ENCODE data around the gene DENND1C.

DENND1C gene

GRCh38 chr19:6491802-6492592 lies 10.4 kb upstream of the DENND1C start:
- no peaks in the 10 kb centered on the region for H3K36me3 ChIP-seq (ENCODE audit: control insufficient read depth, insufficient read depth, low read length)
- 59 to 82% methylated on average over 3 to 4 of the region's 4 CpGs for WGBS, 2 experiments (ENCODE audit: insufficient coverage in 2 of 2)
- no peak overlapping the region for H3K27ac ChIP-seq (ENCODE audit: low read depth, low read length, severe bottlenecking)
- no peaks in the 10 kb centered on the region for H3K4me1 ChIP-seq (ENCODE audit: control insufficient read depth, insufficient read depth, low read length, poor library complexity, severe bottlenecking)
- no peaks in the 10 kb centered on the region for H3K9me3 ChIP-seq (ENCODE audit: control insufficient read depth, low read length)
- H3K4me3 ChIP-seq (ENCODE audit: extremely low read depth, insufficient read depth, low read length, poor library complexity, severe bottlenecking), result no peak overlapping the region

GRCh38 chr19:6490134-6490533 lies 8.5 kb upstream of the DENND1C start:
- no peak overlapping the region for H3K4me3 ChIP-seq (ENCODE audit: extremely low read depth, insufficient read depth, low read length, poor library complexity, severe bottlenecking)
- no peak overlapping the region for H3K27ac ChIP-seq (ENCODE audit: low read depth, low read length, severe bottlenecking)
- no peaks in the 10 kb centered on the region for H3K4me1 ChIP-seq (ENCODE audit: control insufficient read depth, insufficient read depth, low read length, poor library complexity, severe bottlenecking)
- H3K9me3 ChIP-seq (ENCODE audit: control insufficient read depth, low read length), result no peaks in the 10 kb centered on the region
- 83 to 89% methylated on average over 2 of the region's 2 CpGs for WGBS, 2 experiments (ENCODE audit: insufficient coverage in 2 of 2)
- no peaks in the 10 kb centered on the region for H3K36me3 ChIP-seq (ENCODE audit: control insufficient read depth, insufficient read depth, low read length)

DNA sequence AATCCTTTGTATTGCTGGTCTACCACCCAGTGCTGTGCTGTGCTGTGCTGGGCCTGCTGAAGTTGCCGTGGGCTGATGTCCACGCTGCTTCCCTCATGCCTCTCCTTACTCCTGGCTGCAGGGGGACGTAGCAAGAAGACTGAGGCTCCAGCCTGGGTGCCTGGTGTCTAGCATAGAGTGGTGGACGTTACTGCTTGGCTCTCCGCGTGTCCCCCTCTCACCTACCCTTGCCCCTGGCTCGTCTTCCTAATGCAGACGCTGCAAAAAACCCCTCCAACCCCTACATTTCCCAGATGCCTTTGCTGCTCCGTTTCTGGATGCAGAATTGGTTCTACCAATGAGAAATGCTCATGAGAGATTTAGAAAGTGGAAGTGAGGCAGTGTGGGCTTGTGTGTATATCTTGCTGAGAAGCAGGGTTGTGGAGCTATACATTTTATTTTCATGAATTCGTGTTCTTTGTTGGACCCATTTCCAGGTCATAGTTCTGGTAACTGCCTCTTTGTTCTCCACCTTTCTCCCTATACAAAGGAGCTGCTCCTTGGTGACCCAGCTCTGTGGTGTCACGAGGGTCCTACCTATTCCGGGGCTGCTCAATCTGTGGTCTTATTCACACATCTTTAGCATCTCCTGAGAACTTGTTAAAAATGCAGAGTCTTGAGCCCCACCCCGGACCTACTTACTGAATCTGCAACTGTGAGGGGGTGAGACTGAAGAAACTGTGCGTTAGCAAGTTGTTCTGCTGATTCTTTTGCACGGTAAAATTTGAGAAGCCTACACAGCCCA lies 7.9 kb upstream of the DENND1C start:
- H3K9me3 ChIP-seq (ENCODE audit: control insufficient read depth, low read length), result no peaks in the 10 kb centered on the region
- H3K4me3 ChIP-seq (ENCODE audit: extremely low read depth, insufficient read depth, low read length, poor library complexity, severe bottlenecking), result no peak overlapping the region
- 64 to 78% methylated on average over 5 of the region's 15 CpGs for WGBS, 2 experiments (ENCODE audit: insufficient coverage in 2 of 2)
- H3K27ac ChIP-seq (ENCODE audit: low read depth, low read length, severe bottlenecking), result no peak overlapping the region
- H3K36me3 ChIP-seq (ENCODE audit: control insufficient read depth, insufficient read depth, low read length), result no peaks in the 10 kb centered on the region
- H3K4me1 ChIP-seq (ENCODE audit: control insufficient read depth, insufficient read depth, low read length, poor library complexity, severe bottlenecking), result no peaks in the 10 kb centered on the region

- 87 to 95% methylated on average over 5 to 6 of the region's 7 CpGs for WGBS, 2 experiments (ENCODE audit: insufficient coverage in 2 of 2)
These were observed 3.2 kb upstream of the DENND1C start for GRCh38 chr19:6484831-6485230.

DNA sequence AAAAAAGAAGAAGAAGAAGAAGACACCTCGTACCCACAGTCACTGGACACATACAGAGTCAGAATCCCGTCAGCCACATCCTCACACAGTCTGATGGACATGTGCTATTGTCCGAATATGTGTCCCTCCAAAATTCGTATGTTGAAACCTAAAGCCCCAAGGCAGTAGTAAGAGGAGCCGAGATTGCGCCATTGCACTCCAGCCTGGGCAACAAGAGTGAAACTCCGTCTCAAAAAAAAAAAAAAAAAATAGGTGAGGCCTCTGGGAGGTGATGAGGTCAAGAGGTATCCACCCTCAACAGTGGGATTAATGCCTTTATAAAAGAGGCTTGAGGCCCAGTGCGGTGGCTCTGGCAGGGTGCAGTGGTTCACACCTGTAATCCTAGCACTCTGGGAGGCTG lies 2.6 kb upstream of the DENND1C start:
- H3K9me3 ChIP-seq (ENCODE audit: control insufficient read depth, low read length), result no peaks in the 10 kb centered on the region
- 89 to 93% methylated on average over 6 to 7 of the region's 8 CpGs for WGBS, 2 experiments (ENCODE audit: insufficient coverage in 2 of 2)
- H3K4me3 ChIP-seq (ENCODE audit: extremely low read depth, insufficient read depth, low read length, poor library complexity, severe bottlenecking), result no peak overlapping the region
- no peak overlapping the region for H3K27ac ChIP-seq (ENCODE audit: low read depth, low read length, severe bottlenecking)
- no peaks in the 10 kb centered on the region for H3K4me1 ChIP-seq (ENCODE audit: control insufficient read depth, insufficient read depth, low read length, poor library complexity, severe bottlenecking)
- no peaks in the 10 kb centered on the region for H3K36me3 ChIP-seq (ENCODE audit: control insufficient read depth, insufficient read depth, low read length)

More at GRCh38 chr19:6484831-6485230, 3.2 kb upstream of the DENND1C start:
- Histone ChIP-seq H3K27ac (ENCODE audit: low read depth, low read length, severe bottlenecking) (no peak overlapping the region), H3K4me1 (ENCODE audit: control insufficient read depth, insufficient read depth, low read length, poor library complexity, severe bottlenecking) (no peaks in the 10 kb centered on the region), H3K4me3 (ENCODE audit: extremely low read depth, insufficient read depth, low read length, poor library complexity, severe bottlenecking) (no peak overlapping the region), H3K9me3 (ENCODE audit: control insufficient read depth, low read length) (no peaks in the 10 kb centered on the region), H3K36me3 (ENCODE audit: control insufficient read depth, insufficient read depth, low read length) (no peaks in the 10 kb centered on the region)

GRCh38 chr19:6483235-6483634 lies 1.6 kb upstream of the DENND1C start:
- 83 to 100% methylated on average over 3 of the region's 3 CpGs for WGBS, 2 experiments (ENCODE audit: insufficient coverage in 2 of 2)
- no peaks in the 10 kb centered on the region for H3K4me1 ChIP-seq (ENCODE audit: control insufficient read depth, insufficient read depth, low read length, poor library complexity, severe bottlenecking)
- H3K4me3 ChIP-seq (ENCODE audit: extremely low read depth, insufficient read depth, low read length, poor library complexity, severe bottlenecking), result no peak overlapping the region
- H3K9me3 ChIP-seq (ENCODE audit: control insufficient read depth, low read length), result no peaks in the 10 kb centered on the region
- H3K27ac ChIP-seq (ENCODE audit: low read depth, low read length, severe bottlenecking), result no peak overlapping the region
- no peaks in the 10 kb centered on the region for H3K36me3 ChIP-seq (ENCODE audit: control insufficient read depth, insufficient read depth, low read length)

GRCh38 chr19:6482343-6482686 lies 728 bp upstream of the DENND1C start:
- no peak overlapping the region for H3K4me3 ChIP-seq (ENCODE audit: extremely low read depth, insufficient read depth, low read length, poor library complexity, severe bottlenecking)
- no peaks in the 10 kb centered on the region for H3K4me1 ChIP-seq (ENCODE audit: control insufficient read depth, insufficient read depth, low read length, poor library complexity, severe bottlenecking)
- WGBS, 2 experiments (ENCODE audit: insufficient coverage in 2 of 2), result 93 to 96% methylated on average over 8 of the region's 8 CpGs
- no peak overlapping the region for H3K27ac ChIP-seq (ENCODE audit: low read depth, low read length, severe bottlenecking)
- no peaks in the 10 kb centered on the region for H3K9me3 ChIP-seq (ENCODE audit: control insufficient read depth, low read length)
- no peaks in the 10 kb centered on the region for H3K36me3 ChIP-seq (ENCODE audit: control insufficient read depth, insufficient read depth, low read length)

- 92 to 95% methylated on average over 7 to 8 of the region's 10 CpGs for WGBS, 2 experiments (ENCODE audit: insufficient coverage in 2 of 2)
- H3K9me3 ChIP-seq (ENCODE audit: control insufficient read depth, low read length), result no peaks in the 10 kb centered on the region
- H3K36me3 ChIP-seq (ENCODE audit: control insufficient read depth, insufficient read depth, low read length), result no peaks in the 10 kb centered on the region
- no peak overlapping the region for H3K27ac ChIP-seq (ENCODE audit: low read depth, low read length, severe bottlenecking)
- no peaks in the 10 kb centered on the region for H3K4me1 ChIP-seq (ENCODE audit: control insufficient read depth, insufficient read depth, low read length, poor library complexity, severe bottlenecking)
- no peak overlapping the region for H3K4me3 ChIP-seq (ENCODE audit: extremely low read depth, insufficient read depth, low read length, poor library complexity, severe bottlenecking)
These were observed 655 bp downstream of the DENND1C start for GRCh38 chr19:6480848-6481415.

DNA sequence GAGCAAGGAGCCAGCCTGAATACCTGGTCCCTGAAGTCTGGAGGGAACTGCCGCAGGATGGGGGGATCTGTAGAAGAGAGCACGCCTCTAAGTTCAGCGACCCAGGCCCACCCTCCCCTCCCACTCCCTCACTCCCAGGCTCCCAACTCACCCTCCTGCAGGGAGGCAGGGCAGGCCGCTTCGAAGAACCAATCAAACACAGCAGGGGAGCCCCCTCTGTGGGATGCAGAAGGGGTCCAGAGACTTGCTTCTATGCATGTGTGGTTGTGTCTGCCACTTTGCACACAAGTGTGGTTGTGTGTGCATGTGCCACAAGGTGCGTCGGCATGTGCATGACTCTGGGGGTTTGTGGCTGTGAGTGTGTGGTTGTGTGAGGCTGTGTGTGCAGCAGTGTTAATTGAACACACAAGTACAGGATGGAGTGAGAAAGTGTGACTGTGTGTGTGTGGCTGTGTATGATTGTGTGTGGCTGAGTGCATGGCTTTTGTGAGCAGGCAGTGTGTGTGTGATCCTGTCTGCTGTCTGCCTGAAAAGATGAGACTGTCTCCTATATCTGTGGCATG lies 1.7 kb downstream of the DENND1C start:
- H3K9me3 ChIP-seq (ENCODE audit: control insufficient read depth, low read length), result no peaks in the 10 kb centered on the region
- H3K27ac ChIP-seq (ENCODE audit: low read depth, low read length, severe bottlenecking), result no peak overlapping the region
- H3K4me3 ChIP-seq (ENCODE audit: extremely low read depth, insufficient read depth, low read length, poor library complexity, severe bottlenecking), result no peak overlapping the region
- H3K4me1 ChIP-seq (ENCODE audit: control insufficient read depth, insufficient read depth, low read length, poor library complexity, severe bottlenecking), result no peaks in the 10 kb centered on the region
- WGBS, 2 experiments (ENCODE audit: insufficient coverage in 2 of 2), result 51 to 75% methylated on average over 4 to 7 of the region's 7 CpGs
- no peaks in the 10 kb centered on the region for H3K36me3 ChIP-seq (ENCODE audit: control insufficient read depth, insufficient read depth, low read length)

DNA sequence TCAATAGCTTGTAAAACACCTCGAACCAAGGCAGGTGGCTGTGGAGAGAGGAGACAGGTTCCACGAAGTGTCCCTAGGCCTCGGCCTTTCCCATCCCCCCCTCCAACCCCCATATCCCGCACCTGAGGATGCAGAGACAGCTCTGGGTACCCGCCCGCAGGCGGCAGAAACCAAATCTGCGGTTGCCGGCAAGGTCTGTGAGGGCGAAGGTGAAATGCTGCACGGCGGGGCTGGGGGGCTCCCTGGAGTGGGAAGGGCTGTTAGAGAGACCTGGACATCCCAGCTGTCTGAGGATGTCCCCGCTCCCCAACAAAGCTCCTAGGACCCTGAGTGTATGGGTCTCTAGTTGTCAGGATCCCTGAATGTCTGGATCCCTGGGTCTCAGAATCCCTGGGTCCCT lies 2.8 kb downstream of the DENND1C start:
- H3K9me3 ChIP-seq (ENCODE audit: control insufficient read depth, low read length), result no peaks in the 10 kb centered on the region
- no peak overlapping the region for H3K27ac ChIP-seq (ENCODE audit: low read depth, low read length, severe bottlenecking)
- no peaks in the 10 kb centered on the region for H3K4me1 ChIP-seq (ENCODE audit: control insufficient read depth, insufficient read depth, low read length, poor library complexity, severe bottlenecking)
- H3K36me3 ChIP-seq (ENCODE audit: control insufficient read depth, insufficient read depth, low read length), result no peaks in the 10 kb centered on the region
- 89 to 97% methylated on average over 7 to 8 of the region's 13 CpGs for WGBS, 2 experiments (ENCODE audit: insufficient coverage in 2 of 2)
- no peak overlapping the region for H3K4me3 ChIP-seq (ENCODE audit: extremely low read depth, insufficient read depth, low read length, poor library complexity, severe bottlenecking)
